HepG2 (cell line): ENCODE data around the gene IRS2. TPM values are rescaled to one million over a fixed set of nuclear protein-coding genes. Genes with fewer than 3 reads are reported as not detected.
A peak's percentile ranks its signal among the peaks of the same experiment; 100 is the strongest.

ENCODE experiments used
- ATAC-seq: fragments of 200-7000 bp; cut with Tn5 transposase; 3 replicates; pipeline ENCODE4 v1.9.1; 2020; ENCODE audit warnings: mild to moderate bottlenecking, moderate library complexity
- BruUV-seq: library from RNA; stranded (reverse); fragments of 400-500 nt; replicated peaks from 2 replicates; lab custom pipeline; 2021; lab: Mats Ljungman, UMichigan
- CTCF ChIA-PET: fragments of 300-600 bp; formaldehyde crosslinking; extraction: SDS; loops from one replicate; lab custom pipeline; 2021; ENCODE audit warnings: low total read pairs, inconsistent platforms, low intra/inter-chr PET ratio; lab: Yijun Ruan, JAX
- POLR2A ChIA-PET: fragments of 350-600 bp; sonication (Branson Sonifier 250); formaldehyde crosslinking; loops from one replicate; lab custom pipeline; 2020; ENCODE audit warnings: antibody characterized with exemption, inconsistent platforms; lab: Yijun Ruan, JAX
- DNase-seq: peaks from one replicate; pipeline ENCODE4 v3.0.0-alpha.2; 2015; ENCODE audit warnings: low spot score
- FAIRE-seq: peaks from 3 replicates; lab custom pipeline; 2011; peaks lifted over from hg19 to GRCh38; lab: Jason Lieb, UNC
- H2AFZ ChIP-seq: one replicate; pipeline ENCODE4 v1.6.1; 2011; ENCODE audit warnings: low read length, inconsistent platforms
- H3K27ac ChIP-seq: fragments of 300-600 bp; 3 replicates; pipeline ENCODE4 v1.8.0; 2011; ENCODE audit warnings: mixed run types, mild to moderate bottlenecking, mixed read lengths, low read length, inconsistent platforms; ENCODE audit not compliant: insufficient read depth; ENCODE audit errors: extremely low read length
- H3K27me3 ChIP-seq, 2 experiments: fragments of 200-600 bp in 1 of 2; 2 replicates in 1 of 2; 3 replicates in 1 of 2; pipeline versions ENCODE4 v1.6.0 to v1.8.0; 2011; ENCODE audit warnings: low read length in 2 of 2, mild to moderate bottlenecking in 2 of 2, moderate library complexity in 2 of 2, inconsistent platforms in 1 of 2; ENCODE audit not compliant: insufficient read depth in 2 of 2, control insufficient read depth in 1 of 2
- H3K36me3 ChIP-seq, 2 experiments: fragments of 200-600 bp in 1 of 2; replicated peaks in 1 of 2; 2 replicates in 1 of 2; 3 replicates in 1 of 2; pipeline versions ENCODE4 v1.5.1 to v1.8.0; 2011; ENCODE audit warnings: low read length in 2 of 2, inconsistent platforms in 1 of 2; ENCODE audit not compliant: insufficient read depth in 2 of 2, control insufficient read depth in 1 of 2
- H3K4me1 ChIP-seq: 2 replicates; pipeline ENCODE4 v1.5.1; 2012; ENCODE audit warnings: low read length, inconsistent platforms; ENCODE audit not compliant: insufficient read depth
- H3K4me2 ChIP-seq: 2 replicates; pipeline ENCODE4 v1.6.0; 2011; ENCODE audit warnings: low read depth, low read length, inconsistent platforms
- H3K4me3 ChIP-seq, 3 experiments: fragments of 200-600 bp in 1 of 3; sonication (generic), shearing (Covaris generic) in 1 of 3; replicated peaks in 1 of 3; 2 replicates each; pipeline ENCODE4 v1.5.1; 2011 to 2016; ENCODE audit warnings: low read length in 3 of 3, inconsistent platforms in 2 of 3, low read depth in 2 of 3, mild to moderate bottlenecking in 2 of 3, control low read depth in 1 of 3, mixed read lengths in 1 of 3; ENCODE audit not compliant: insufficient read depth in 1 of 3
- H3K79me2 ChIP-seq: one replicate; pipeline ENCODE4 v1.6.1; 2011; ENCODE audit warnings: low read length, inconsistent platforms; ENCODE audit not compliant: insufficient read depth
- H3K9ac ChIP-seq: 2 replicates; pipeline ENCODE4 v1.6.0; 2011; ENCODE audit warnings: mild to moderate bottlenecking, low read depth, low read length, inconsistent platforms; ENCODE audit not compliant: insufficient read depth
- H3K9me3 ChIP-seq: 2 replicates; pipeline ENCODE4 v1.5.1; 2012; ENCODE audit warnings: mild to moderate bottlenecking, low read length
- H4K20me1 ChIP-seq: 2 replicates; pipeline ENCODE4 v1.6.0; 2011; ENCODE audit warnings: inconsistent platforms, mild to moderate bottlenecking, low read length, moderate library complexity; ENCODE audit not compliant: insufficient read depth
- ARHGAP35 ChIP-seq: sonication (generic); formaldehyde crosslinking; IDR thresholded peaks from 2 replicates; pipeline ENCODE4 v1.9.0; 2022; ENCODE audit warnings: mild to moderate bottlenecking, inconsistent platforms, moderate library complexity, missing genetic modification reagents, borderline replicate concordance
- CEBPB ChIP-seq: IDR thresholded peaks from 2 replicates; pipeline ENCODE4 v1.6.1; 2011; ENCODE audit warnings: low read depth, low read length, improper control_type of control experiment, borderline replicate concordance
- RARG ChIP-seq: sonication (generic); formaldehyde crosslinking; IDR thresholded peaks from 2 replicates; pipeline ENCODE4 v1.4.0; 2020; ENCODE audit warnings: low read depth, mild to moderate bottlenecking, missing genetic modification reagents
- SETDB1 ChIP-seq: sonication (generic); formaldehyde crosslinking; IDR thresholded peaks from 2 replicates; pipeline ENCODE4 v1.5.1; 2020; ENCODE audit warnings: missing genetic modification reagents, mild to moderate bottlenecking, borderline replicate concordance
- SOX5 ChIP-seq: IDR thresholded peaks from 2 replicates; pipeline ENCODE4 v1.6.1; 2016; ENCODE audit warnings: borderline replicate concordance
- ZNF816 ChIP-seq: sonication (generic); formaldehyde crosslinking; IDR thresholded peaks from 2 replicates; pipeline ENCODE4 v1.8.0; 2022; ENCODE audit warnings: missing genetic modification reagents, mild to moderate bottlenecking, borderline replicate concordance
- WGBS: methylation state at CpG from one replicate; pipeline ENCODE4 v1.1.6; 2017; ENCODE audit warnings: low lambda C conversion rate; 5-methylcytosine and 5-hydroxymethylcytosine counted together
- in situ Hi-C: cut with HindIII; loops from 2 replicates; pipeline ENCODE4 v1.10.0; 2017; ENCODE audit warnings: low pct_unique_long_range_greater_than_20kb; ENCODE audit not compliant: extremely low pct_ligation_motif_present
- intact Hi-C: fragments of 100-400 bp; cut with micrococcal nuclease; formaldehyde crosslinking; loops from one replicate; pipeline ENCODE4 v1.10.0; 2022; ENCODE audit not compliant: unreplicated experiment
- polyA plus RNA-seq, 8 experiments: library from polyadenylated mRNA; depleted of rRNA in 3 of 8; stranded (reverse) in 7 of 8; unstranded in 1 of 8; fragments of >200 nt; fragmentation: Illumina TruSeq in 4 of 8; extraction: Trizol in 4 of 8; gene quantifications; 2 replicates each; pipeline versions ENCODE4 v1.2.1 to v1.2.3, GENCODE V29; 2011 to 2016; ENCODE audit warnings: low read depth in 4 of 8, missing spikeins in 1 of 8, mixed read lengths in 1 of 8; ENCODE audit not compliant: insufficient read depth in 1 of 8
- total RNA-seq, 5 experiments: library from RNA; depleted of rRNA; stranded (reverse); fragments of >200 nt; fragmentation: Illumina TruSeq; extraction: Trizol; gene quantifications; 2 replicates each; pipeline ENCODE4 v1.2.3, GENCODE V29; 2016; ENCODE audit warnings: low read depth in 1 of 5

The IRS2 gene
- total and polyA plus RNA-seq, 2 of the 13 experiments (the other 11 are each of a cell fraction or from before 2014, with no cell fraction given): 0.02 to 0.04 TPM

GRCh38 chr13:109816112-109816807 is 29.9 kb upstream of the IRS2 start (continued):
- no peak for TF ChIP-seq SETDB1 (CRISPR knock-in tag)
- TF ChIP-seq, all 625 proteins: peak for 3

GRCh38 chr13:109815651-109816050 is 29.3 kb upstream of the IRS2 start:
- POLR2A ChIA-PET: no interaction called here
- 26% methylated on average over 5 of the region's 5 CpGs for WGBS
- H2AFZ ChIP-seq: no peak overlapping the region

GRCh38 chr13:109813663-109814062 is 27.3 kb upstream of the IRS2 start:
- Histone ChIP-seq H3K27me3 (no peaks in the 10 kb centered on the region; a peak in 1 of 5 replicates), H3K79me2 (no peaks in the 10 kb centered on the region), H3K27ac (no peak overlapping the region), H4K20me1 (no peaks in the 10 kb centered on the region), H2AFZ (no peak overlapping the region), H3K4me1 (0 out of 2 replicates have a peak, but pooled peaks cover 5% of the 10 kb centered on the region), H3K36me3 (no peaks in the 10 kb centered on the region), H3K4me3 (no peak overlapping the region), H3K9ac (no peak overlapping the region), H3K9me3 (no peaks in the 10 kb centered on the region), H3K4me2 (no peak overlapping the region)
- FAIRE-seq (no peak), ATAC-seq (no peak), DNase-seq (no peak)
- TF ChIP-seq RARG (CRISPR knock-in tag): no peak
- TF ChIP-seq ZNF816: no peak
- BruUV-seq: no TSS peak
- intact Hi-C loops (no loop called here), in situ Hi-C loops (no loop called here)
- CTCF ChIA-PET: no interaction called here
- POLR2A ChIA-PET: no interaction called here

More at GRCh38 chr13:109815651-109816050, 29.3 kb upstream of the IRS2 start:
- no peak for DNase-seq
- no peak overlapping the region for H3K4me3 ChIP-seq
- FAIRE-seq: no peak
- H3K36me3 ChIP-seq: no peaks in the 10 kb centered on the region
- 0 out of 2 replicates have a peak, but pooled peaks cover 5% of the 10 kb centered on the region for H3K4me1 ChIP-seq
- CTCF ChIA-PET: no interaction called here
- no peak for ATAC-seq
- no TSS peak for BruUV-seq
- no peaks in the 10 kb centered on the region; a peak in 2 of 5 replicates for H3K27me3 ChIP-seq
- H3K27ac ChIP-seq: no peak overlapping the region
- intact Hi-C loops (no loop called here), in situ Hi-C loops (no loop called here)
- no peaks in the 10 kb centered on the region for H4K20me1 ChIP-seq
- H3K9ac ChIP-seq: no peak overlapping the region
- H3K4me2 ChIP-seq: no peak overlapping the region
- no peaks in the 10 kb centered on the region for H3K9me3 ChIP-seq
- no peaks in the 10 kb centered on the region for H3K79me2 ChIP-seq
- TF ChIP-seq CEBPB (peak; percentile 10; the same call in 1 of the 2 replicates), SOX5 (no peak), ARHGAP35 (no peak)
